RWPE1 (cell line): ENCODE results near the gene PADI6.
"Not testable (repeated sequence)": the region's sequence is repeated elsewhere in the genome, so short reads cannot be mapped to it uniquely, and the experiment has no call there.

ENCODE experiments used
- CTCF ChIA-PET: fragments of 350-600 bp; sonication (Branson Sonifier 250); formaldehyde crosslinking; extraction: SDS; loops from one replicate; lab custom pipeline; 2021; lab: Yijun Ruan, JAX
- POLR2A ChIA-PET: fragments of 400-600 bp; formaldehyde crosslinking; extraction: SDS; loops from one replicate; lab custom pipeline; 2020; ENCODE audit warnings: antibody characterized with exemption; ENCODE audit not compliant: low non-redundant PET; lab: Yijun Ruan, JAX
- DNase-seq: peaks from one replicate; pipeline ENCODE4 v3.0.0; 2012; ENCODE audit warnings: low spot score
- H3K27ac ChIP-seq: fragments of 450-650 bp; 2 replicates; pipeline ENCODE4 v1.5.1; 2017
- TF ChIP-seq, protein P1 (sequence below): fragments of 450-650 bp; conservative IDR thresholded peaks from 2 replicates; pipeline ENCODE4 v1.5.1; 2017; ENCODE audit warnings: low read depth, mild to moderate bottlenecking

The PADI6 gene

GRCh38 chr1:17338706-17339493 lies 33.1 kb upstream of the PADI6 start:
- DNase-seq: no peak
- TF ChIP-seq, protein P1, sequence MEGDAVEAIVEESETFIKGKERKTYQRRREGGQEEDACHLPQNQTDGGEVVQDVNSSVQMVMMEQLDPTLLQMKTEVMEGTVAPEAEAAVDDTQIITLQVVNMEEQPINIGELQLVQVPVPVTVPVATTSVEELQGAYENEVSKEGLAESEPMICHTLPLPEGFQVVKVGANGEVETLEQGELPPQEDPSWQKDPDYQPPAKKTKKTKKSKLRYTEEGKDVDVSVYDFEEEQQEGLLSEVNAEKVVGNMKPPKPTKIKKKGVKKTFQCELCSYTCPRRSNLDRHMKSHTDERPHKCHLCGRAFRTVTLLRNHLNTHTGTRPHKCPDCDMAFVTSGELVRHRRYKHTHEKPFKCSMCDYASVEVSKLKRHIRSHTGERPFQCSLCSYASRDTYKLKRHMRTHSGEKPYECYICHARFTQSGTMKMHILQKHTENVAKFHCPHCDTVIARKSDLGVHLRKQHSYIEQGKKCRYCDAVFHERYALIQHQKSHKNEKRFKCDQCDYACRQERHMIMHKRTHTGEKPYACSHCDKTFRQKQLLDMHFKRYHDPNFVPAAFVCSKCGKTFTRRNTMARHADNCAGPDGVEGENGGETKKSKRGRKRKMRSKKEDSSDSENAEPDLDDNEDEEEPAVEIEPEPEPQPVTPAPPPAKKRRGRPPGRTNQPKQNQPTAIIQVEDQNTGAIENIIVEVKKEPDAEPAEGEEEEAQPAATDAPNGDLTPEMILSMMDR: no peak
- POLR2A ChIA-PET: no interaction called here
- CTCF ChIA-PET: interaction anchor here (0.6 to 1.3 kb wide), 2 partner anchors 20 to 68 kb away, joined by 3 to 4 read pairs; no protein-coding TSS in a partner anchor
- H3K27ac ChIP-seq: no peak overlapping the region

- TF ChIP-seq, protein P1: no peak
- H3K27ac ChIP-seq: no peak overlapping the region
- ChIA-PET CTCF (interaction anchor here (0.6 to 0.7 kb wide), 2 partner anchors 20 to 130 kb away, joined by 3 to 4 read pairs; no protein-coding TSS in a partner anchor), POLR2A (no interaction called here)
- DNase-seq: no peak
Observed at GRCh38 chr1:17339521-17339920, 32.5 kb upstream of the PADI6 start.

GRCh38 chr1:17340358-17340757 lies 31.6 kb upstream of the PADI6 start:
- POLR2A ChIA-PET: no interaction called here
- TF ChIP-seq, protein P1: no peak
- CTCF ChIA-PET: interaction anchor here (0.7 to 1.1 kb wide), 2 partner anchors 64 to 131 kb away, joined by 3 to 4 read pairs; no protein-coding TSS in a partner anchor
- DNase-seq: peak; percentile 57
- H3K27ac ChIP-seq: no peak overlapping the region

DNA sequence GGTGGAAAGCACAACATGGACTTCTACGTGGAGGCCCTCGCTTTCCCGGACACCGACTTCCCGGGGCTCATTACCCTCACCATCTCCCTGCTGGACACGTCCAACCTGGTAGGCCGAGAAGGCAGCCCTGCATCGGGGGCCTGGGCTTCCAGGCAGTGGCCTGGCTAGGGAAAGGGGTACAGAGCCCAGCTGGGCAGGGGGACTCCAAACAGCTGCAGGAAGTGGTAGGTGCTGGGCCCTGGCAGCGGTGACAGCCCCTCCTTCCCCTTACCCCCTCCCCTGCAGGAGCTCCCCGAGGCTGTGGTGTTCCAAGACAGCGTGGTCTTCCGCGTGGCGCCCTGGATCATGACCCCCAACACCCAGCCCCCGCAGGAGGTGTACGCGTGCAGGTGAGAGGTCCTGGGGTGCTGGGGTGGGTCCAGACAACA lies 30.0 kb upstream of the PADI6 start:
- POLR2A ChIA-PET: no interaction called here

DNA sequence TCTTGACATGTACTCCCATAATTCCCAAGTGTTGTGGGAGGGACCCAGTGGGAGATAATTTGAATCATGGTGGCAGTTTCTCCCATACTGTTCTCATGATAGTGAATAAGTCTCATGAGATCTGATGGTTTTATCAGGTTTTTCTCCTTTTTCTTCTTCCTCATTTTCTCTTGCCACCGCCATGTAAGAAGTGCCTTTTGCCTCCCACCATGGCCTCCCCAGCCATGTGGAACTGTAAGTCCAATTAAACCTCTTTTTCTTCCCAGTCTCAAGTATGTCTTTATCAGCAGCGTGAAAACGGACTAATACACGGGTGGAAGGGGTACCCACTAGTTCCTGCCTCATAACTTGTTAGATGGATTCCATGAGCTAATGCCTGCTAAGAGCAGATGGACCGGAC lies 26.5 kb upstream of the PADI6 start:
- H3K27ac ChIP-seq, POLR2A ChIA-PET, DNase-seq: not testable (repeated sequence)
- CTCF ChIA-PET: interaction anchor here (1.6 kb wide), 1 partner anchor 10 kb away, joined by 4 read pairs; no protein-coding TSS in a partner anchor

More for the DNA sequence above, 30.0 kb upstream of the PADI6 start:
- no peak for DNase-seq
- H3K27ac ChIP-seq: no peak overlapping the region
- CTCF ChIA-PET: interaction anchor here (1.1 kb wide), 1 partner anchor 104 kb away, joined by 4 read pairs; no protein-coding TSS in a partner anchor
- TF ChIP-seq, protein P1: no peak

DNA sequence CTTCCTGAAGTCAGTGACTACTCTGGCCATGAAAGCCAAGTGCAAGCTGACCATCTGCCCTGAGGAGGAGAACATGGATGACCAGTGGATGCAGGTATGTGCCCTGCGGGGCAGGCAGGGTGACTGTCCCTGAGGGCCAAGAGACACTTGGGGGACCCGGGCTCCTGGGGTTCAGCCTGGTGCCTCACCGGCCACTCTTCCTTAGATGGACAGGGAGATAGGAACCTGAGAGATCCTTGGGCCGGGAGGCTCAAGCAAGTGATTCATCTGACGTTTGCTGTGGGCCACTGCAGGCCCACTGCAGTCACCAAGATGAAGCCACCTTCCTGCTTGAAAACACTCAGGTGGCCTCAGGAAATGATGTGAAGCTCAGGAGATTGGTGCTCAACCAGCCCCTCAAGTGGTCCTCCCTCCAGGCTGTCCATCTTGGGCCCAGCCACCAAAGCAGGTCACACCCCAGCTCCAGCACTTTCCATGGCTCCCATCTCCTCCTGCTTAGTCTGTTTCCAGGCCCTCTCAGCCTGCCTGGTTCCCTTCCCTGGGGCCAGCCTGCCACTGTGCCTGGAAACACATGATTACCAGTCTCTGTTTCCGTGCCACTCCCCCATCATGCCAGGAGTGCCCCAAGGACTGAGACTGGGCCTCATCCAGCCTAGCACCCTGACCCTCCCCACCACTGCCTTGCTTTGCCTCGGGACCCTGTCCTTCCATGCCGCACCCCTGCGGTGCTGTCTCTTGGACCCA lies 25.8 kb upstream of the PADI6 start:
- CTCF ChIA-PET: interaction anchor here (1.6 kb wide), 1 partner anchor 10 kb away, joined by 4 read pairs; no protein-coding TSS in a partner anchor
- H3K27ac ChIP-seq: 0 out of 2 replicates have a peak overlapping the region, but pooled peaks have one; percentile 2
- no peak for DNase-seq
- TF ChIP-seq, protein P1: no peak
- POLR2A ChIA-PET: no interaction called here
